ENCODE results near the gene ZSWIM8. TPM values are rescaled to one million over a fixed set of nuclear protein-coding genes. Genes with fewer than 3 reads are reported as not detected.

ZSWIM8 gene
- 38.0 to 43.5 TPM (median 38.4 TPM) in 5 replicates for total RNA-seq (2022; extraction: Qiagen RNA extraction)

GRCh38 chr10:73785211-73785720, at the start of gene ZSWIM8:
Gene ZSWIM8 (plus strand): TSS chr10:73785606. CDS start chr10:73785879, 273 bp downstream.

GRCh38 chr10:73743905-73744663, 41.3 kb upstream of the ZSWIM8 start, which contains the start of gene SEC24C:
Gene SEC24C (plus strand): TSS chr10:73744372. CDS start chr10:73746833, 2,461 bp downstream.

DNA sequence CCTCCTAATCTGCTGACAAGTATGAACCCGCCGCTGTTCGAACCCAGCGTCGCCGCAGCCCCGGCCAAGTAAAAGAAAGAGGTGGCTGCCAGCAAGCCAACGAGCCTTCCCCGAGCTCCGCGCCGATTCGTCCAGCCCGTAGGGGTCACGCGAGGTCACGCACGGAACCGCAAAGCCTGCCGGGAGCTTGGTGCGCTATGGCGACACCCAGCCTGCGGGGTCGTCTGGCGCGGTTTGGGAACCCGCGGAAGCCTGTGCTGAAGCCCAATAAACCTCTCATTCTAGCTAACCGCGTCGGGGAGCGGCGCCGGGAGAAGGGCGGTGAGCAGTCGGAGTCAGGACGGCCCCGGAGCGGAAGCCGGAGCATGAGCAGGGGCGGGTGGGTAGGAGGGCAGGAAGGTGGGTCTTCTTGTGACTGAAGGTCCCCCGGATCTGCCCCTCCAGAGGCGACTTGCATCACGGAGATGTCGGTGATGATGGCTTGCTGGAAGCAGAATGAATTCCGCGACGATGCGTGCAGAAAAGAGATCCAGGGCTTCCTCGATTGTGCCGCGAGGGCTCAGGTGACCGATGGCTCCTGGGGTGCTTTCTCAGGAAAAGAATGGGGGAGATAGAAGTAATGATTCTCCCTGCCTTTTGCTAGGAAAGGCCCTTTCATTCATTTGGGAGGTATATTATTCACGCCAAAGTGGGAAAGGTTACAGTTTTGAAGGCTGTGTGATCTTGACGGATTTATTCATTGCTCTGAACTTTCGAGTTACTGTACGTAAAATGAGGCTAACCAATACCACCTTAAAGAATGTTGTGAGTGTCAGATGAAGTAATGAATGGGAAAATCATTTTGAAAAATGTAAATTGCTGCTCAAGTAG, 3.3 kb upstream of the ZSWIM8 start, which contains the start of gene CHCHD1:
CHCHD1 (plus strand) TSS at position 170 of the 870 bp plus-strand sequence; CDS start at position 198, 28 bp downstream.

Other genes starting within 250 kb of the ZSWIM8 start
- gene USP54, start 194.3 kb upstream of the ZSWIM8 start, total RNA-seq (2022; extraction: Qiagen RNA extraction): 7.9 to 13.2 TPM (median 11.5 TPM) in 5 replicates
- not detected in 5 replicates for gene MYOZ1, start 144.1 kb upstream of the ZSWIM8 start, total RNA-seq (2022; extraction: Qiagen RNA extraction)
- not detected in 5 replicates for gene SYNPO2L, start 129.6 kb upstream of the ZSWIM8 start, total RNA-seq (2022; extraction: Qiagen RNA extraction)
- 1.9 to 3.1 TPM (median 1.9 TPM) in 5 replicates for gene AGAP5, start 87.5 kb upstream of the ZSWIM8 start, total RNA-seq (2022; extraction: Qiagen RNA extraction)
- 44.7 to 57.9 TPM (median 56.7 TPM) in 5 replicates for gene SEC24C, start 41.2 kb upstream of the ZSWIM8 start, total RNA-seq (2022; extraction: Qiagen RNA extraction)
- 62.1 to 69.8 TPM (median 68.1 TPM) in 5 replicates for gene CHCHD1, start 3.6 kb upstream of the ZSWIM8 start, total RNA-seq (2022; extraction: Qiagen RNA extraction)
- 12.1 to 19.9 TPM (median 15.0 TPM) in 5 replicates for gene NDST2, start 26.0 kb downstream of the ZSWIM8 start, total RNA-seq (2022; extraction: Qiagen RNA extraction)
- 16.9 to 20.8 TPM (median 19.1 TPM) in 5 replicates for gene CAMK2G, start 88.9 kb downstream of the ZSWIM8 start, total RNA-seq (2022; extraction: Qiagen RNA extraction)
- gene PLAU, start 125.5 kb downstream of the ZSWIM8 start, total RNA-seq (2022; extraction: Qiagen RNA extraction): 102 to 121 TPM (median 116 TPM) in 5 replicates
- gene VCL, start 212.5 kb downstream of the ZSWIM8 start, total RNA-seq (2022; extraction: Qiagen RNA extraction): 153 to 228 TPM (median 198 TPM) in 5 replicates

Measured in A549 treated with Mapracorat at 1 μM for 4 hours (cell line).